ENCODE measurements around the gene CCDC7.

DNA sequence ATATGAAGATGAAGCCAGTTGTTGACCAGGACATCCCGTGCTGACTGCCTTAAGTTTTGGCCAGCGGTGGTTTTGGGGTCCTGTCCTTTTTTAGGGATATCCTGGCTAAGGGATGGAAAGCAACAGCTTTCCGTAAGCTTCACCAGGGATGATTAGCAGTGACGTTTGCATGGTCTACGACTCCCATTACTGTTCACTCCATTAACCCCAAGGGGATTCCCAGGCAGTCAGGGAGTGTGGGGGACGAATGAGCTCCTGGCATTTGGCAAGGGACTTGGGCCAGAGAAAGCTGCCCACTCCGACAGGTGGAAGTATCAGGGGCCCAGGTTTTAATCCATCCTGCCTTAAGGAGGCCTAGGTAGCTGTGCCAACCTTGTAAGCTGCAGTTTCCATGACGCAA lies 445.3 kb downstream of the CCDC7 start:
- TF ChIP-seq POLR2AphosphoS5 (IDR thresholded peaks at IDR 0.05; ENCODE audit: low read depth, low read length) (no peak), POU2F2 (IDR thresholded peaks at IDR 0.05; ENCODE audit: low read depth, low read length) (no peak), POLR2A (IDR thresholded peaks at IDR 0.05; ENCODE audit: low read depth, low read length) (no peak), TAF1 (IDR thresholded peaks at IDR 0.05; ENCODE audit: low read depth, low read length) (no peak), SPI1 (IDR thresholded peaks at IDR 0.05; ENCODE audit: low read depth, low read length) (no peak), PAX5 (IDR thresholded peaks at IDR 0.05; ENCODE audit: insufficient read depth, low read length, severe bottlenecking) (no peak)

All from GM12891 (cell line).